Nephron (organoid): ENCODE results near the gene PDE4D.

Source experiments
- H3K27ac Mint-ChIP-seq, 3 experiments: 2 replicates each; pipeline ENCODE4 v1.8.0; 2020; ENCODE audit warnings: mixed read lengths in 3 of 3, mild to moderate bottlenecking in 2 of 3, moderate library complexity in 1 of 3
- H3K27me3 Mint-ChIP-seq: 2 replicates; pipeline ENCODE4 v1.8.0; 2021; ENCODE audit warnings: low read depth, mild to moderate bottlenecking, moderate library complexity, mixed read lengths
- H3K36me3 Mint-ChIP-seq: 2 replicates; pipeline ENCODE4 v1.8.0; 2020; ENCODE audit warnings: low read depth, mixed read lengths
- H3K4me1 Mint-ChIP-seq: 2 replicates; pipeline ENCODE4 v1.8.0; 2020; ENCODE audit warnings: mixed read lengths
- H3K4me3 Mint-ChIP-seq, 3 experiments: 2 replicates each; pipeline ENCODE4 v1.8.0; 2020; ENCODE audit warnings: mild to moderate bottlenecking in 3 of 3, mixed read lengths in 3 of 3, moderate library complexity in 2 of 3
- H3K9me3 Mint-ChIP-seq: 2 replicates; pipeline ENCODE4 v1.8.0; 2020; ENCODE audit warnings: mixed read lengths
- TF ChIP-seq, protein P1 (sequence below), 3 experiments: fragments of 200-600 bp; sonication (generic); IDR thresholded peaks; one replicate each; pipeline ENCODE4 v1.5.0; 2021; ENCODE audit warnings: antibody characterized with exemption in 3 of 3; ENCODE audit not compliant: unreplicated experiment in 3 of 3

Gene PDE4D

DNA sequence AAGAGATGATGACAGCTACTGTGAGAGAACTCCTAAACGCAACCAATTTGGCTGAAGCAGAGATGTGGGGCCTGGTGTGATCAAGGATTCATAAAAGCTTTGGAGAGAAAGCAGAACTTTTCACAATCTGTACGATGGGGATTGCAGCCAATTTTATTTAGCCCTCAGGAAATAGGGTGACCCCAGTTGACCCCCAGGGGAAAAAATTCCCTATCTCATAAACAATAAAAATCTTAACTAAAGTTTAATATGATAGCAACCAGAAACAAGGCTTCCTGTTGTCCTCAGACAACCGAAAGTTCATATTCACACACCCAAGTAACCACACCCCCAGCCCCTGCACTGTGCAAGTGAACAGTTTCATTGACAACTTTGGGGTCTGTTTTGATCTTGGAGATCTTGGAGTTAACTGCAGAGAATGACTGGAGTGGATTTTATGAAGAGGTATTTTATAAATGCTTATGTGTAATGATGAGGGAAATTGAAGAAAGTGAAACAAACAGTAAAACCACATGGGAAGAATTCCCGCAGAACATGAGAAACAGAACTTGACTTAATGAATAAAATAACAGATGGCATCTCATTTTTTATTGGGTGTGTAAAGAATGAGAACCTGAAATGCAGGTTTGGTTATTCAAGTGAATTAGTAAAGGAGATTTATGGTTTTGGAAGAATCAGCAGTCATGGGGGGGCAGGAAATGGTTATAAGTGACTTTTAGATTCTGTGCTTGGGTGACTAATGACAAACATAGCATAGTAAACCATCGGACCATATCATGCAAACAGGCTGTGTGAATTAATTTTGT is 94.5 kb downstream of the PDE4D start:
- no peaks in the 10 kb centered on the region for H3K9me3 Mint-ChIP-seq
- H3K27me3 Mint-ChIP-seq, result no peaks in the 10 kb centered on the region
- H3K27ac Mint-ChIP-seq, result no peak overlapping the region
- TF ChIP-seq, protein P1, sequence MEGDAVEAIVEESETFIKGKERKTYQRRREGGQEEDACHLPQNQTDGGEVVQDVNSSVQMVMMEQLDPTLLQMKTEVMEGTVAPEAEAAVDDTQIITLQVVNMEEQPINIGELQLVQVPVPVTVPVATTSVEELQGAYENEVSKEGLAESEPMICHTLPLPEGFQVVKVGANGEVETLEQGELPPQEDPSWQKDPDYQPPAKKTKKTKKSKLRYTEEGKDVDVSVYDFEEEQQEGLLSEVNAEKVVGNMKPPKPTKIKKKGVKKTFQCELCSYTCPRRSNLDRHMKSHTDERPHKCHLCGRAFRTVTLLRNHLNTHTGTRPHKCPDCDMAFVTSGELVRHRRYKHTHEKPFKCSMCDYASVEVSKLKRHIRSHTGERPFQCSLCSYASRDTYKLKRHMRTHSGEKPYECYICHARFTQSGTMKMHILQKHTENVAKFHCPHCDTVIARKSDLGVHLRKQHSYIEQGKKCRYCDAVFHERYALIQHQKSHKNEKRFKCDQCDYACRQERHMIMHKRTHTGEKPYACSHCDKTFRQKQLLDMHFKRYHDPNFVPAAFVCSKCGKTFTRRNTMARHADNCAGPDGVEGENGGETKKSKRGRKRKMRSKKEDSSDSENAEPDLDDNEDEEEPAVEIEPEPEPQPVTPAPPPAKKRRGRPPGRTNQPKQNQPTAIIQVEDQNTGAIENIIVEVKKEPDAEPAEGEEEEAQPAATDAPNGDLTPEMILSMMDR (IDR thresholded peaks at IDR 0.05; ENCODE audit: unreplicated experiment in 3 of 3), result no peak
- no peaks in the 10 kb centered on the region for H3K4me1 Mint-ChIP-seq
- H3K4me3 Mint-ChIP-seq, result no peak overlapping the region
- no peaks in the 10 kb centered on the region for H3K36me3 Mint-ChIP-seq

DNA sequence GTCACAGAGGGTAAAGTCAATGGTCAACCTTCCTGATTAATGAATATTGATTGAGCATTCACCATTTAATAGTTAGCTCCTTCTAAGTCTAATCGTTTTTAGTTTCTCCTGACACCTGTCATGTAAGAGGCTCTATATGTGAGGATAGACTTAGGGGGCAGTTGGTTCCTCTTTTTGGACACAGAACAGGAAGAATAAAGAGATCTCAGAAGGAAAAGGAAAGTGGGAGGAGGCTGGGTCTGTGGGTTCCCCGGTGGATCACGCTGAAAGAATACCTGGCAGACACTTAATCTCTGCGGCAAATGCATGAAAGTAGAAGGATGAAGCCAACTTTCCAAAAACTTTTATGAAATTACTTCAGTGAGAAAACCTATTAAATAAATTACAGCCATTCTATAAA is 98.4 kb downstream of the PDE4D start:
- TF ChIP-seq, protein P1 (IDR thresholded peaks at IDR 0.05; ENCODE audit: unreplicated experiment in 3 of 3), result no peak
- Mint-ChIP-seq H3K27ac (no peak overlapping the region), H3K36me3 (no peaks in the 10 kb centered on the region), H3K9me3 (no peaks in the 10 kb centered on the region), H3K4me1 (peaks cover 14% of the 10 kb centered on the region), H3K4me3 (no peak overlapping the region), H3K27me3 (no peaks in the 10 kb centered on the region)

DNA sequence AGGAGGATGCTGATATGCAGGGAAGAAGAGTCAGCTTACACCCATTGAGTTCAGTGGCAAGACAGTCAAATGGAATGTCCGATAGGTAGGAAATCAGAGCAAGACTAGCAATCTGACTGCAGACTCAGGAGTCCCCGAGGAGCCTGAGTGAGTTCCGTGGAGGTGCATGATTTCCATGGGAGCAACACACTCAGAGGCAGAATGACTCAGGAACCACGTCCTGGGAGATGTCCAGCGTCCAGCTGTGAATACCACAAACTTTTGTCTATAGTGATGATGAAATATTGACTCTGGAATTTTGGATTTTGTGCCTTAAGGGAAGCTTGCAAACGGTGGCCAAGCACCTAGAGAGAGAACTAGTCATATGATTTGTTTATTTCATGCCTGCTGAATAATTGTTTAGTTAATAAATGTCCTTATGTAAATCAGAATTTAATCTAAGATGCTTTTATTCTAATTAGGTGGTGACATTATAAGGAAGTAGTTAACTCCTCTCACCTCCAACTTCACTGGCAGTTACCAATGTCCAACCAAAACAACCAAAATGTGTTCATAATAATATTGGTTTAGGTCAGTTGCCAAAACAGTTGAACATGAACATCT is 100.4 kb downstream of the PDE4D start:
- Mint-ChIP-seq H3K4me3 (no peak overlapping the region), H3K36me3 (no peaks in the 10 kb centered on the region), H3K27me3 (no peaks in the 10 kb centered on the region), H3K27ac (no peak overlapping the region), H3K9me3 (no peaks in the 10 kb centered on the region), H3K4me1 (peaks cover 14% of the 10 kb centered on the region)
- TF ChIP-seq, protein P1 (IDR thresholded peaks at IDR 0.05; ENCODE audit: unreplicated experiment in 3 of 3), result no peak

DNA sequence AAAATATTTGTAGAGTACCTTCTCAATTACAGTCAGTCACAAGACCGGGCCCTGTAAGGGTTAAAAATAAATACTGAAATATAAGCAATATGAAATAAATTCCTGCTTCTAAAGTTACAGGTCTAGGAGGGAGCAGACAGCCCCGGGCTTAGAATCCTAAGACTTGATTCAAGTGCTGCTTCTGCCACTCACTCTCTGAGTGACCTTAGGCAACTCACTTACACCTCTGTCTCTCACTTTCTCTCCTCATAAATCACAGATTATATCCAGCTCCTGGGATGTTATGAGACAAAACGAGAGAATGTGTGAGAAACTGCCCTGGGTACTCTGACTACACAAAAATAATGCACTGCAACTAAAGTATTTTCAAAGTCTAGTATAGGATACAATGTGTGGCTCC is 101.9 kb downstream of the PDE4D start:
- H3K27ac Mint-ChIP-seq, result no peak overlapping the region
- H3K36me3 Mint-ChIP-seq, result no peaks in the 10 kb centered on the region
- H3K27me3 Mint-ChIP-seq, result no peaks in the 10 kb centered on the region
- TF ChIP-seq, protein P1 (IDR thresholded peaks at IDR 0.05; ENCODE audit: unreplicated experiment in 3 of 3), result no peak
- peaks cover 14% of the 10 kb centered on the region for H3K4me1 Mint-ChIP-seq
- H3K4me3 Mint-ChIP-seq, result no peak overlapping the region
- no peaks in the 10 kb centered on the region for H3K9me3 Mint-ChIP-seq

DNA sequence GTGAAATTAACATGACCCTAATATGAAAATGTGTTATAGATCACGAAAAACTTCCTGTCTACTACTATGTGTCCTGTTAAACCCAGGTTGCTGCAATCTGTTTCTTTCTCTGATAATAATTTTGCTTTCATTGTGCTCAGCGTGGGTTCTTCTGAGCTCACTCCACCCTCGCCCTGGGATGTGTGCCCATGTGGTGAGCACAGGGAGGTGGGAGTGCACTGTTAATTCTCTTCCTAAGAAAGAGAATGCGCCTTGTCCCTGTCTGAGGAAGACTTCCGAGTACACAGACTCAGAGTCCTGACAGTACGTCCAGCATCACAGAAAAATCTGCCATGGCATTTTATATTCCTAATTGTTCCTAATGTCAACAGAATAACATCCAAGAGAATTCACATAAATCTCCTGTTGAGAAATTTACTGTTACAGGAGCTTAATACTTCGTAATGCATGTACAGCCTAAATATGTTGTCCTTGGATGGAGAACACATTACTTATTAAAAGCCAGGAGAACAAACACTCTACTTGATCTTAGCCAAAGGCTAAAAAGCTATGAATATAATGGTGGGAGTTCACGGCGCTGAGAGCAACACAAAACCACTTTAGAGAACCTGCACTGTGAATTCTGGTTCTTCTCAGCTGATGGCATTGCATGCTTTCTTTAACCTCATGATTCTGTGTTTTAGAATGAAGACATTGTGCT is 102.6 kb downstream of the PDE4D start:
- TF ChIP-seq, protein P1 (IDR thresholded peaks at IDR 0.05; ENCODE audit: unreplicated experiment in 3 of 3), result no peak
- Mint-ChIP-seq H3K27ac (peak overlapping the region; percentile 1 to 48 (median 5)), H3K4me1 (peaks cover 14% of the 10 kb centered on the region), H3K27me3 (no peaks in the 10 kb centered on the region), H3K36me3 (no peaks in the 10 kb centered on the region), H3K9me3 (no peaks in the 10 kb centered on the region), H3K4me3 (no peak overlapping the region)
